MM.1S (cell line): Measurements from ENCODE around the gene DRG2.

Experiments used
- DNase-seq: peaks from one replicate; pipeline ENCODE4 v3.0.0-alpha.2; 2015
- H2AFZ ChIP-seq: fragments of 300-600 bp; sonication (generic); 2 replicates; pipeline ENCODE4 v1.6.0; 2016; ENCODE audit warnings: antibody characterized with exemption, low read length
- H3F3A ChIP-seq: fragments of 300-600 bp; sonication (generic); 2 replicates; pipeline ENCODE4 v1.6.1; 2016; ENCODE audit warnings: mild to moderate bottlenecking, antibody characterized with exemption, low read length, moderate library complexity, mixed read lengths; ENCODE audit not compliant: insufficient read depth
- H3K27ac ChIP-seq: fragments of 300-600 bp; sonication (generic); 2 replicates; pipeline ENCODE4 v1.5.1; 2016; ENCODE audit warnings: mild to moderate bottlenecking, low read length
- H3K27me3 ChIP-seq: fragments of 300-600 bp; sonication (generic); replicated peaks from 2 replicates; pipeline ENCODE4 v1.6.0; 2016; ENCODE audit warnings: low read length; ENCODE audit not compliant: insufficient read depth
- H3K36me3 ChIP-seq: fragments of 300-600 bp; sonication (generic); replicated peaks from 2 replicates; pipeline ENCODE4 v1.6.1; 2016; ENCODE audit warnings: mild to moderate bottlenecking, low read length, mixed read lengths; ENCODE audit not compliant: insufficient read depth
- H3K4me1 ChIP-seq: fragments of 300-600 bp; sonication (generic); 2 replicates; pipeline ENCODE4 v1.6.1; 2016; ENCODE audit warnings: low read length, mixed read lengths
- H3K4me2 ChIP-seq: fragments of 300-600 bp; sonication (generic); 2 replicates; pipeline ENCODE4 v1.6.0; 2016; ENCODE audit warnings: low read depth, low read length
- H3K4me3 ChIP-seq: fragments of 300-600 bp; sonication (generic); 2 replicates; pipeline ENCODE4 v1.5.1; 2016; ENCODE audit warnings: low read length, mixed read lengths
- H3K79me2 ChIP-seq: fragments of 300-600 bp; sonication (generic); 2 replicates; pipeline ENCODE4 v1.6.1; 2016; ENCODE audit warnings: mixed run types, low read length, mixed read lengths
- H3K9ac ChIP-seq: fragments of 300-600 bp; sonication (generic); 2 replicates; pipeline ENCODE4 v1.6.1; 2016; ENCODE audit warnings: low read length, mixed read lengths
- H3K9me2 ChIP-seq: fragments of 300-600 bp; sonication (generic); replicated peaks from 2 replicates; pipeline ENCODE4 v1.6.1; 2016; ENCODE audit warnings: mild to moderate bottlenecking, low read length, mixed read lengths; ENCODE audit not compliant: insufficient read depth
- H3K9me3 ChIP-seq: fragments of 300-600 bp; sonication (generic); replicated peaks from 2 replicates; pipeline ENCODE4 v1.6.1; 2016; ENCODE audit warnings: mild to moderate bottlenecking, low read length, mixed read lengths; ENCODE audit not compliant: insufficient read depth
- H4K20me1 ChIP-seq: fragments of 300-600 bp; sonication (generic); 2 replicates; pipeline ENCODE4 v1.6.1; 2016; ENCODE audit warnings: mild to moderate bottlenecking, low read length, moderate library complexity, mixed read lengths; ENCODE audit not compliant: insufficient read depth
- CTCF ChIP-seq: fragments of 300-600 bp; sonication (generic); IDR thresholded peaks from 2 replicates; pipeline ENCODE4 v1.5.1; 2016; ENCODE audit warnings: antibody characterized with exemption, low read length, mixed read lengths
- EZH2 ChIP-seq: fragments of 300-600 bp; sonication (generic); optimal IDR thresholded peaks from 2 replicates; pipeline ENCODE3; 2017; ENCODE audit warnings: low read depth, mild to moderate bottlenecking, antibody characterized with exemption, low read length, mixed read lengths
- EZH2phosphoT487 ChIP-seq: fragments of 300-600 bp; sonication (generic); IDR thresholded peaks from 2 replicates; pipeline ENCODE4 v1.6.1; 2018; ENCODE audit warnings: antibody characterized with exemption, low read length

DRG2 gene

GRCh38 chr17:18119938-18120337 is 32.2 kb downstream of the DRG2 start:
- DNase-seq, result no peak
- Histone ChIP-seq H3K4me3 (no peak overlapping the region), H3K36me3 (no peaks in the 10 kb centered on the region), H3K27me3 (no peaks in the 10 kb centered on the region), H3K79me2 (no peaks in the 10 kb centered on the region), H3K27ac (no peak overlapping the region), H3K4me1 (no peaks in the 10 kb centered on the region), H4K20me1 (0 out of 2 replicates have a peak, but pooled peaks cover 3% of the 10 kb centered on the region), H3K4me2 (no peak overlapping the region), H2AFZ (no peak overlapping the region), H3K9me2 (no peaks in the 10 kb centered on the region), H3K9ac (no peak overlapping the region), H3F3A (no peaks in the 10 kb centered on the region), H3K9me3 (no peaks in the 10 kb centered on the region)
- TF ChIP-seq EZH2phosphoT487, result no peak
- no peak for TF ChIP-seq EZH2
- TF ChIP-seq CTCF, result no peak

- Histone ChIP-seq H3K4me1 (no peaks in the 10 kb centered on the region), H3K79me2 (no peaks in the 10 kb centered on the region), H3K27me3 (no peaks in the 10 kb centered on the region), H3K27ac (no peak overlapping the region), H2AFZ (no peak overlapping the region), H4K20me1 (0 out of 2 replicates have a peak, but pooled peaks cover 3% of the 10 kb centered on the region), H3K36me3 (no peaks in the 10 kb centered on the region), H3F3A (no peaks in the 10 kb centered on the region), H3K9me3 (no peaks in the 10 kb centered on the region), H3K9ac (no peak overlapping the region), H3K4me2 (no peak overlapping the region), H3K9me2 (no peaks in the 10 kb centered on the region), H3K4me3 (no peak overlapping the region)
- DNase-seq, result no peak
- TF ChIP-seq EZH2phosphoT487, result no peak
- TF ChIP-seq EZH2, result no peak
- TF ChIP-seq CTCF, result no peak
Observed at GRCh38 chr17:18120461-18121017, 32.8 kb downstream of the DRG2 start.

DNA sequence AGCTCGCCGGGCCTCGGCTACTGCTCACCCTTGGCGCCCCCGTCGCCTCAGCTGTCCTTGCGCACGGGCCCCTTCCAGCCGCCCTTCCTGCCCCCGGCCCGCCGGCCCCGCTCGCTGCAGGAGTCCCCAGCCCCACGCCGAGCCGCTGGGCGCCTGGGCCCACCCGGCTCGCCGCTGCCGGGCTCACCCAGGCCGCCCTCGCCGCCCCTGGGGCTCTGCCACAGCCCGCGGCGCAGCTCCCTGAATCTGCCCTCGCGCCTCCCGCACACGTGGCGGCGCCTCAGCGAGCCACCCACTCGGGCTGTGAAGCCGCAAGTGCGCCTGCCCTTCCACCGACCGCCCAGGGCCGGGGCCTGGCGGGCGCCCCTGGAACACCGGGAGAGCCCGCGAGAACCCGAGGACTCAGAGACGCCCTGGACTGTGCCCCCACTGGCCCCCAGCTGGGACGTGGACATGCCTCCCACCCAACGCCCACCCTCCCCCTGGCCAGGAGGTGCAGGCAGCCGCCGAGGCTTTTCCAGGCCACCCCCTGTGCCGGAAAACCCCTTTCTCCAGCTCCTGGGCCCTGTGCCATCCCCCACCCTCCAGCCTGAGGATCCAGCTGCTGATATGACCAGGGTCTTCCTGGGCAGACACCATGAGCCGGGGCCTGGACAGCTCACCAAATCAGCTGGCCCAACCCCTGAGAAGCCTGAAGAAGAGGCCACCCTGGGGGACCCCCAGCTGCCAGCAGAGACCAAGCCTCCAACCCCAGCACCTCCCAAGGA is 33.6 kb downstream of the DRG2 start:
- Histone ChIP-seq H3F3A (no peaks in the 10 kb centered on the region), H3K79me2 (no peaks in the 10 kb centered on the region), H3K4me2 (no peak overlapping the region), H3K4me3 (no peak overlapping the region), H3K4me1 (no peaks in the 10 kb centered on the region), H3K9me3 (no peaks in the 10 kb centered on the region), H4K20me1 (no peaks in the 10 kb centered on the region), H3K9ac (no peak overlapping the region), H2AFZ (no peak overlapping the region), H3K27me3 (peaks cover 6% of the 10 kb centered on the region; the same call in 1 of the 2 replicates), H3K36me3 (no peaks in the 10 kb centered on the region), H3K9me2 (no peaks in the 10 kb centered on the region), H3K27ac (no peak overlapping the region)
- TF ChIP-seq CTCF, result no peak
- DNase-seq, result no peak
